ENCODE measurements around the gene RTN4. TPM values are rescaled to one million over a fixed set of nuclear protein-coding genes. Genes with fewer than 3 reads are reported as not detected.

The RTN4 gene
- total and polyA plus RNA-seq, 2 experiments from 2014 or later, result 284 to 455 TPM

DNA sequence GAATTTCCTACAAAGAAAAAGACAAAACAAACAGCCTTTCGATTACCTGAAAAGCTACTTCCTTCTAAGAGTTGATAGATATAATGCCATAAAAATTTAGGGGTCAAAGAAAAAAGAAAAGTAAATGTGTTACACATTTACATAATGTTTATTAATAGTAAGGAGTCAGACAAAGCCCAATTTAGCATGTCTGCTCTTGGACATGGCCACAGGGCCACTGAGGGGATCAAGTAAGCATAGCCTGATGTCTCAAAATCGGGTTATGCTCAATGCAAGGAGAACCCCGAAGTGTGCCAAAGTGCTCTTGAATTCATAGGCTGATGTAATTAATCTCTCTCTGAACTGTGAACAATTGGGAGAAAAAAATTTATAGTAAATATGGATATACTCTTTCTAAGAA, 61.6 kb downstream of the RTN4 start:
- 86% methylated on average over 3 of the region's 3 CpGs for WGBS (ENCODE audit: low lambda C conversion rate, missing lambda C conversion rate)
- Histone ChIP-seq H3K79me2 (peaks cover 100% of the 10 kb centered on the region), H3K4me2 (no peak overlapping the region)

DNA sequence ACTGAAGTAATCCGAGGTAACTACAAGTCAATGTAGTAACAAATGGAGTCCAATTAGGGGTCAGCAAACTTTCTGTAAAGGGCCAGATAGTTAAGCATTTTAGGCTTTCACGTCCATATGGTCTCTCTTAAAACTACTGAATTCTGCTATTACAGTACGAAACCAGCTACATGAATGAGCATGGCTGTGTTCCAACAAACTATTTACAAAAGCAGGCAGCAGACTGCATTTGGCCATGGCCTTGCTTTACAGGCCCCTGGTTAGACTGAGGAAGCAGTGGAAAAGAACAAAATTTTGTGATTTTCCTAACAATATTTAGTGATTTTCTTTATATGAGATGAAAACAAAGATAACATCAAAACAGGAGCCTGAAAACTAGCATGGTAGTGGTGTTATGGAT, 64.0 kb downstream of the RTN4 start:
- peaks cover 89% of the 10 kb centered on the region for H4K20me1 ChIP-seq (ENCODE audit: insufficient read depth, poor library complexity, severe bottlenecking)
- no peak overlapping the region for H3K4me3 ChIP-seq
- H3K79me2 ChIP-seq, result peaks cover 99% of the 10 kb centered on the region
- H3K9me2 ChIP-seq (replicated peaks; ENCODE audit: insufficient read depth), result no peaks in the 10 kb centered on the region
- H3K4me2 ChIP-seq, result no peak overlapping the region
- TF ChIP-seq, protein P1, sequence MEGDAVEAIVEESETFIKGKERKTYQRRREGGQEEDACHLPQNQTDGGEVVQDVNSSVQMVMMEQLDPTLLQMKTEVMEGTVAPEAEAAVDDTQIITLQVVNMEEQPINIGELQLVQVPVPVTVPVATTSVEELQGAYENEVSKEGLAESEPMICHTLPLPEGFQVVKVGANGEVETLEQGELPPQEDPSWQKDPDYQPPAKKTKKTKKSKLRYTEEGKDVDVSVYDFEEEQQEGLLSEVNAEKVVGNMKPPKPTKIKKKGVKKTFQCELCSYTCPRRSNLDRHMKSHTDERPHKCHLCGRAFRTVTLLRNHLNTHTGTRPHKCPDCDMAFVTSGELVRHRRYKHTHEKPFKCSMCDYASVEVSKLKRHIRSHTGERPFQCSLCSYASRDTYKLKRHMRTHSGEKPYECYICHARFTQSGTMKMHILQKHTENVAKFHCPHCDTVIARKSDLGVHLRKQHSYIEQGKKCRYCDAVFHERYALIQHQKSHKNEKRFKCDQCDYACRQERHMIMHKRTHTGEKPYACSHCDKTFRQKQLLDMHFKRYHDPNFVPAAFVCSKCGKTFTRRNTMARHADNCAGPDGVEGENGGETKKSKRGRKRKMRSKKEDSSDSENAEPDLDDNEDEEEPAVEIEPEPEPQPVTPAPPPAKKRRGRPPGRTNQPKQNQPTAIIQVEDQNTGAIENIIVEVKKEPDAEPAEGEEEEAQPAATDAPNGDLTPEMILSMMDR (IDR thresholded peaks at IDR 0.05; ENCODE audit: poor library complexity), result no peak
- TF ChIP-seq EZH2phosphoT487 (IDR thresholded peaks at IDR 0.05; ENCODE audit: low read depth, severe bottlenecking, unreplicated experiment) (no peak), EZH2 (IDR thresholded peaks at IDR 0.05; ENCODE audit: borderline replicate concordance) (no peak)
- no peak overlapping the region for H2AFZ ChIP-seq
- whole genome bisulfite sequencing (ENCODE audit: low lambda C conversion rate, missing lambda C conversion rate), result 68% methylated on average over 3 of the region's 3 CpGs
- no peaks in the 10 kb centered on the region for H3K4me1 ChIP-seq (ENCODE audit: insufficient read depth)
- H3K9me3 ChIP-seq (ENCODE audit: low read depth), result no peaks in the 10 kb centered on the region
- DNase-seq (ENCODE audit: low spot score), result no peak
- no peaks in the 10 kb centered on the region for H3K36me3 ChIP-seq (replicated peaks; ENCODE audit: insufficient read depth, low read depth)
- no peaks in the 10 kb centered on the region for H3K27me3 ChIP-seq
- H3K27ac ChIP-seq, result no peak overlapping the region

More for the DNA sequence above, 61.6 kb downstream of the RTN4 start:
- H4K20me1 ChIP-seq (ENCODE audit: insufficient read depth, poor library complexity, severe bottlenecking), result peaks cover 98% of the 10 kb centered on the region
- no peak overlapping the region for H3K27ac ChIP-seq
- H3K36me3 ChIP-seq (replicated peaks; ENCODE audit: insufficient read depth, low read depth), result no peaks in the 10 kb centered on the region
- no peaks in the 10 kb centered on the region for H3K27me3 ChIP-seq
- no peak for DNase-seq (ENCODE audit: low spot score)
- H3K4me1 ChIP-seq (ENCODE audit: insufficient read depth), result no peaks in the 10 kb centered on the region
- H3K9me2 ChIP-seq (replicated peaks; ENCODE audit: insufficient read depth), result no peaks in the 10 kb centered on the region
- no peak for TF ChIP-seq EZH2 (IDR thresholded peaks at IDR 0.05; ENCODE audit: borderline replicate concordance)
- TF ChIP-seq EZH2phosphoT487 (IDR thresholded peaks at IDR 0.05; ENCODE audit: low read depth, severe bottlenecking, unreplicated experiment), result no peak
- TF ChIP-seq, protein P1 (IDR thresholded peaks at IDR 0.05; ENCODE audit: poor library complexity), result no peak
- H3K4me3 ChIP-seq, result no peak overlapping the region
- H3K9me3 ChIP-seq (ENCODE audit: low read depth), result no peaks in the 10 kb centered on the region
- H2AFZ ChIP-seq, result no peak overlapping the region

GRCh38 chr2:54984476-54984875, 65.8 kb downstream of the RTN4 start:
- no peak for DNase-seq (ENCODE audit: low spot score)
- Histone ChIP-seq H3K4me1 (ENCODE audit: insufficient read depth) (no peaks in the 10 kb centered on the region), H2AFZ (no peak overlapping the region), H3K4me2 (no peak overlapping the region), H3K79me2 (peaks cover 99% of the 10 kb centered on the region), H3K9me2 (replicated peaks; ENCODE audit: insufficient read depth) (no peaks in the 10 kb centered on the region), H3K27me3 (no peaks in the 10 kb centered on the region), H3K9me3 (ENCODE audit: low read depth) (no peaks in the 10 kb centered on the region), H3K4me3 (no peak overlapping the region), H4K20me1 (ENCODE audit: insufficient read depth, poor library complexity, severe bottlenecking) (peaks cover 86% of the 10 kb centered on the region), H3K36me3 (replicated peaks; ENCODE audit: insufficient read depth, low read depth) (no peaks in the 10 kb centered on the region), H3K27ac (no peak overlapping the region)
- TF ChIP-seq EZH2 (IDR thresholded peaks at IDR 0.05; ENCODE audit: borderline replicate concordance), result no peak
- no peak for TF ChIP-seq EZH2phosphoT487 (IDR thresholded peaks at IDR 0.05; ENCODE audit: low read depth, severe bottlenecking, unreplicated experiment)
- TF ChIP-seq, protein P1 (IDR thresholded peaks at IDR 0.05; ENCODE audit: poor library complexity), result no peak
